HCT116 (cell line): ENCODE measurements around the gene DLG5. TPM values are rescaled to one million over a fixed set of nuclear protein-coding genes. Genes with fewer than 3 reads are reported as not detected.

Experiments used
- ATAC-seq: fragments of 200-7000 bp; cut with Tn5 transposase; 2 replicates; pipeline ENCODE4 v1.9.1; 2020; ENCODE audit warnings: mild to moderate bottlenecking, moderate library complexity
- BruUV-seq: library from RNA; stranded (reverse); fragments of 400-500 nt; replicated peaks from 2 replicates; lab custom pipeline; 2021; lab: Mats Ljungman, UMichigan
- CTCF ChIA-PET: fragments of 300-600 bp; sonication (Branson Sonifier 250); formaldehyde crosslinking; loops from one replicate; lab custom pipeline; 2021; ENCODE audit warnings: antibody characterized with exemption; lab: Charles Lee
- POLR2A ChIA-PET: fragments of 300-600, 350-600 bp; sonication (Branson Sonifier 250); formaldehyde crosslinking; loops from one replicate; lab custom pipeline; 2021; ENCODE audit warnings: antibody characterized with exemption; lab: Charles Lee
- RAD21 ChIA-PET, 2 experiments: fragments of 300-600 bp; sonication (Branson Sonifier 250); formaldehyde crosslinking; loops; one replicate each; lab custom pipeline; 2023; ENCODE audit warnings: low total read pairs in 2 of 2; ENCODE audit not compliant: uncharacterized antibody in 2 of 2, unreplicated experiment in 2 of 2, low non-redundant PET in 1 of 2; lab: Charles Lee
- DNase-seq: peaks from one replicate; pipeline ENCODE4 v3.0.0-alpha.2; 2010; ENCODE audit warnings: low read depth, low spot score
- H2AFZ ChIP-seq: fragments of 200-600 bp; shearing (Covaris generic), sonication (generic); 2 replicates; pipeline ENCODE4 v1.6.1; 2017; ENCODE audit warnings: low read depth, mixed run types, mixed read lengths, antibody characterized with exemption, low read length; ENCODE audit not compliant: poor library complexity, severe bottlenecking
- H3K27ac ChIP-seq: 2 replicates; pipeline ENCODE4 v1.5.1; 2012; ENCODE audit warnings: low read depth, low read length
- H3K27me3 ChIP-seq: fragments of 200-600 bp; sonication (generic); 2 replicates; pipeline ENCODE4 v1.6.1; 2016; ENCODE audit warnings: mixed run types, low read length, mixed read lengths; ENCODE audit not compliant: insufficient read depth
- H3K36me3 ChIP-seq, 2 experiments: fragments of 200-500 bp in 1 of 2; fragments of 200-600 bp in 1 of 2; sonication (Bioruptor generic) in 1 of 2; sonication (generic) in 1 of 2; 2 replicates each; pipeline versions ENCODE4 v1.5.1 to v1.6.1; 2014 to 2016; ENCODE audit warnings: low read length in 2 of 2, inconsistent platforms in 1 of 2, mixed read lengths in 1 of 2, mixed run types in 1 of 2; ENCODE audit not compliant: insufficient read depth in 2 of 2, control insufficient read depth in 1 of 2
- H3K4me1 ChIP-seq, 2 experiments: fragments of 200-600 bp in 1 of 2; sonication (generic) in 1 of 2; 2 replicates each; pipeline versions ENCODE4 v1.5.1 to v1.6.1; 2012 to 2017; ENCODE audit warnings: low read length in 2 of 2, inconsistent platforms in 1 of 2, mild to moderate bottlenecking in 1 of 2, mixed read lengths in 1 of 2, mixed run types in 1 of 2, moderate library complexity in 1 of 2; ENCODE audit not compliant: insufficient read depth in 2 of 2, control insufficient read depth in 1 of 2
- H3K4me2 ChIP-seq: fragments of 200-600 bp; sonication (generic); 2 replicates; pipeline ENCODE4 v1.6.1; 2017; ENCODE audit warnings: mixed run types, low read length, mixed read lengths
- H3K4me3 ChIP-seq, 2 experiments: fragments of 200-600 bp in 1 of 2; sonication (generic) in 1 of 2; replicated peaks in 1 of 2; 2 replicates each; pipeline ENCODE4 v1.5.1; 2011 to 2016; ENCODE audit warnings: low read length in 2 of 2, control low read depth in 1 of 2, low read depth in 1 of 2, mild to moderate bottlenecking in 1 of 2, mixed read lengths in 1 of 2, mixed run types in 1 of 2
- H3K79me2 ChIP-seq: fragments of 200-600 bp; sonication (generic); 2 replicates; pipeline ENCODE4 v1.6.1; 2017; ENCODE audit warnings: mild to moderate bottlenecking, mixed run types, low read length, moderate library complexity, mixed read lengths; ENCODE audit not compliant: insufficient read depth
- H3K9ac ChIP-seq: fragments of 200-600 bp; sonication (generic); 2 replicates; pipeline ENCODE4 v1.6.1; 2016; ENCODE audit warnings: low read length, mixed read lengths
- H3K9me2 ChIP-seq: fragments of 200-600 bp; sonication (generic), shearing (Covaris generic); 2 replicates; pipeline ENCODE4 v1.6.1; 2017; ENCODE audit warnings: mixed run types, mild to moderate bottlenecking, moderate library complexity; ENCODE audit not compliant: insufficient read depth
- H3K9me3 ChIP-seq, 2 experiments: fragments of 200-500 bp in 1 of 2; fragments of 200-600 bp in 1 of 2; sonication (Bioruptor generic) in 1 of 2; sonication (generic) in 1 of 2; 2 replicates each; pipeline ENCODE4 v1.6.1; 2014 to 2017; ENCODE audit warnings: low read length in 2 of 2, mixed read lengths in 2 of 2, inconsistent platforms in 1 of 2, low read depth in 1 of 2, mild to moderate bottlenecking in 1 of 2, mixed run types in 1 of 2, moderate library complexity in 1 of 2; ENCODE audit not compliant: control insufficient read depth in 1 of 2, insufficient read depth in 1 of 2
- H4K20me1 ChIP-seq: fragments of 200-600 bp; sonication (generic), shearing (Covaris generic); 2 replicates; pipeline ENCODE4 v1.6.1; 2017; ENCODE audit warnings: mixed run types, mild to moderate bottlenecking, moderate library complexity; ENCODE audit not compliant: insufficient read depth
- ATF3 ChIP-seq: IDR thresholded peaks from 2 replicates; pipeline ENCODE4 v1.6.1; 2012
- CBX3 ChIP-seq: IDR thresholded peaks from 2 replicates; pipeline ENCODE4 v1.6.1; 2012; ENCODE audit warnings: low read depth
- CTCF ChIP-seq, 3 experiments: fragments of 200-600 bp in 1 of 3; sonication (generic) in 1 of 3; IDR thresholded peaks in 2 of 3; conservative IDR thresholded peaks in 1 of 3; 2 replicates each; pipeline ENCODE4 v1.5.1; 2012 to 2017; ENCODE audit warnings: low read depth in 2 of 3, low read length in 2 of 3, antibody characterized with exemption in 1 of 3, borderline replicate concordance in 1 of 3, control low read depth in 1 of 3, mild to moderate bottlenecking in 1 of 3, mixed read lengths in 1 of 3, mixed run types in 1 of 3, moderate library complexity in 1 of 3; ENCODE audit not compliant: insufficient read depth in 1 of 3
- ELF1 ChIP-seq: IDR thresholded peaks from 2 replicates; pipeline ENCODE4 v1.6.1; 2012; ENCODE audit warnings: low read depth, borderline replicate concordance
- EZH2 ChIP-seq: fragments of 200-600 bp; sonication (generic); IDR thresholded peaks from 2 replicates; pipeline ENCODE4 v1.6.1; 2017; ENCODE audit warnings: antibody characterized with exemption, mixed run types
- EZH2phosphoT487 ChIP-seq: fragments of 200-600 bp; IDR thresholded peaks from 2 replicates; pipeline ENCODE4 v1.6.1; 2018; ENCODE audit warnings: antibody characterized with exemption, borderline replicate concordance
- JUND ChIP-seq: IDR thresholded peaks from 2 replicates; pipeline ENCODE4 v1.6.1; 2012
- MAX ChIP-seq: IDR thresholded peaks from 2 replicates; pipeline ENCODE4 v1.6.1; 2012
- POLR2A ChIP-seq: IDR thresholded peaks from 2 replicates; pipeline ENCODE4 v1.7.0; 2011; ENCODE audit warnings: borderline replicate concordance; ENCODE audit not compliant: insufficient read depth, insufficient read length; ENCODE audit errors: extremely low read depth
- RAD21 ChIP-seq: IDR thresholded peaks from 2 replicates; pipeline ENCODE4 v1.6.1; 2012; ENCODE audit warnings: low read depth, mild to moderate bottlenecking
- REST ChIP-seq: IDR thresholded peaks from 2 replicates; pipeline ENCODE4 v1.6.1; 2012; ENCODE audit warnings: low read depth
- SP1 ChIP-seq: IDR thresholded peaks from 2 replicates; pipeline ENCODE4 v1.6.1; 2012; ENCODE audit warnings: low read depth
- SRF ChIP-seq: IDR thresholded peaks from 2 replicates; pipeline ENCODE4 v1.6.1; 2012; ENCODE audit warnings: low read depth
- ZBTB33 ChIP-seq: IDR thresholded peaks from 2 replicates; pipeline ENCODE4 v1.6.1; 2011; ENCODE audit warnings: mild to moderate bottlenecking, low read length, moderate library complexity; ENCODE audit not compliant: insufficient replicate concordance; ENCODE audit errors: extremely low read depth
- ZNF274 ChIP-seq: fragments of 200-500 bp; sonication (Bioruptor generic); IDR thresholded peaks from 2 replicates; pipeline ENCODE4 v1.6.1; 2014; ENCODE audit warnings: mild to moderate bottlenecking, low read depth, low read length, inconsistent platforms
- intact Hi-C: fragments of 100-400 bp; cut with micrococcal nuclease; formaldehyde crosslinking; loops from 2 replicates; pipeline ENCODE4 v1.10.0; 2022
- total RNA-seq: library from RNA; stranded (reverse); gene quantifications from one replicate; pipeline ENCODE4 v1.2.1, GENCODE V29; 2021; ENCODE audit not compliant: unreplicated experiment

DLG5 gene
- total RNA-seq, 1 experiment from 2014 or later, result 44.8 TPM

- Histone ChIP-seq H3K36me3 (no peaks in the 10 kb centered on the region), H2AFZ (no peak overlapping the region), H3K27ac (no peak overlapping the region), H3K9me2 (no peaks in the 10 kb centered on the region), H3K79me2 (no peaks in the 10 kb centered on the region), H3K4me3 (no peak overlapping the region), H3K9me3 (no peaks in the 10 kb centered on the region), H3K9ac (no peak overlapping the region), H3K4me2 (no peak overlapping the region), H3K27me3 (no peaks in the 10 kb centered on the region), H3K4me1 (peaks cover 4% of the 10 kb centered on the region in 2 experiments; a peak in 2 of 4 replicates), H4K20me1 (no peaks in the 10 kb centered on the region)
- ChIA-PET CTCF (no interaction called here), POLR2A (no interaction called here), RAD21 (no interaction called here)
- ATAC-seq (no peak), DNase-seq (no peak)
- no peak for TF ChIP-seq SRF
- no peak for TF ChIP-seq JUND
- no peak for TF ChIP-seq RAD21
- TF ChIP-seq MAX, result no peak
- no peak for TF ChIP-seq CTCF (IDR thresholded peaks at IDR 0.05 in 2 of 3, conservative IDR thresholded peaks at IDR 0.05 in 1 of 3; ENCODE audit: borderline replicate concordance in 1 of 3, insufficient read depth in 1 of 3, low read depth in 2 of 3, low read length in 2 of 3)
- TF ChIP-seq ATF3, result no peak
- no peak for TF ChIP-seq ELF1
- TF ChIP-seq EZH2, result no peak
- TF ChIP-seq ZBTB33, result no peak
- no peak for TF ChIP-seq EZH2phosphoT487
- no peak for TF ChIP-seq CBX3
- TF ChIP-seq SP1, result no peak
- TF ChIP-seq ZNF274, result no peak
- TF ChIP-seq POLR2A, result no peak
- no peak for TF ChIP-seq REST
- no TSS peak for BruUV-seq
- intact Hi-C loops, result no loop called here
Measured at GRCh38 chr10:77768039-77768438, 158.5 kb downstream of the DLG5 start.
